ENCODE measurements around the gene ZNF483. TPM values are rescaled to one million over a fixed set of nuclear protein-coding genes. Genes with fewer than 3 reads are reported as not detected.

The ZNF483 gene
- total RNA-seq, 2 donors from 2014 or later = 20.9 to 21.0 TPM

DNA sequence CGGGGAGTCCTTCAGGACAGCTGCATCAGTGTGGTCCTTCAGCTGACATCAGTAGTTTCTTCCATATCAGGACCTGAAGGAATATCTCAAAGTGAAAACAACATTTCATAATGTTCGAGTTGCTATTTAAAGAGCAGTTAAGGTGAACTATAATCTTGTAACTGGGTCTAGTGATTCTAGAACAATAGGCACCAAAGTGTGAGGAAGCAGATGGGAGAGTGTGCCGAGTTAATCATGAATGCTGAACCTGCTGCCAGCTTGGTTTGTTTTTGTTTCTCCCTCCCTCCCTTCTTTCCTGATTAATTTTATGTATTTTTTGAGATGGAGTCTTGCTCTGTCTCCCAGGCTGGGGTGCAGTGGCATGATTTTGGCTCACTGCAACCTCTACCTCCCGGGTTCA, 78.1 kb downstream of the ZNF483 start:
- Mint-ChIP-seq H3K27me3 (ENCODE audit: insufficient read depth) (no peaks in the 10 kb centered on the region), H3K4me3 (no peak overlapping the region), H3K27ac (peak overlapping the region; percentile 78), H3K9me3 (peaks cover 14% of the 10 kb centered on the region), H3K36me3 (ENCODE audit: low read depth) (no peaks in the 10 kb centered on the region), H3K4me1 (peaks cover 38% of the 10 kb centered on the region)
- DNase-seq = no peak
- peaks cover 7% of the 10 kb centered on the region for H3K4me1 ChIP-seq (ENCODE audit: control insufficient read depth, insufficient read depth, low read length)
- 91 to 96% methylated on average over 3 to 4 of the region's 4 CpGs for WGBS, 2 experiments (ENCODE audit: insufficient coverage in 1 of 2, insufficient read length in 1 of 2)
- H3K36me3 ChIP-seq (ENCODE audit: control insufficient read depth, insufficient read depth, low read length) = no peaks in the 10 kb centered on the region
- peak overlapping the region; percentile 43 for H3K9ac ChIP-seq (ENCODE audit: extremely low read depth, low read length, poor library complexity, severe bottlenecking)
- no peaks in the 10 kb centered on the region for H3K9me3 ChIP-seq (ENCODE audit: control insufficient read depth, low read length)
- no peaks in the 10 kb centered on the region for H3K27me3 ChIP-seq (ENCODE audit: control insufficient read depth, insufficient read depth, low read length, poor library complexity, severe bottlenecking)
- TF ChIP-seq CTCF (conservative IDR thresholded peaks at IDR 0.05) = no peak
- H3K4me3 ChIP-seq (ENCODE audit: low read length) = peak overlapping the region; percentile 71
- no peak overlapping the region for H3K27ac ChIP-seq (ENCODE audit: low read depth, low read length)

DNA sequence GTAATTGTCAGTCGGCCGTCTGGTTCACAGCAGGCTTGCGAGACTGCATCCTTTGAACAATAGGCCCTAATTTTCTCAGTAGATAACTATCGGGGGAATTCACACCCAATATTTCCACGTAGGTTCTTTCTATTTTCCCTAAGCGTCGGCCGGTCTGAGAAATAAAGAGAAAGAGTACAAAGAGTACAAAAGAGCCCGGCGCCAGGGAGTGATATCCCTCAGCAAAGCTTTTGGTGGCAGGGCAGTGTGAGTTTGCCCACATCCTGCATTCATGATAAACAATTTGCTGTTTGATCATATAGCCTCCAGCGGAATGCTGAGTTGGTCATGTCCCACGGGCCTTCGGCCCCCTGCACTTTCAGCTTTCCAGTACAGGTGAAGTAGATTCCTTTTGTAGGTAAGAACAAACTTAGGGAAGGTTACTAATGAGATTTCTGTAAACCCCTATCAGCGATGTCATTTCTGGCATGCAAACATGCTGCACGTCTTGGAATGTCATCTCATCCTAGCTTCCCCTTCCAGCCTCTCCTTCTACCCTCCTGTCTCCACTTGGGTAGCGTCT, 79.2 kb downstream of the ZNF483 start:
- peaks cover 38% of the 10 kb centered on the region for H3K4me1 Mint-ChIP-seq
- peak overlapping the region; percentile 74 for H3K27ac Mint-ChIP-seq
- Histone ChIP-seq H3K9me3 (ENCODE audit: control insufficient read depth, low read length) (no peaks in the 10 kb centered on the region), H3K36me3 (ENCODE audit: control insufficient read depth, insufficient read depth, low read length) (no peaks in the 10 kb centered on the region), H3K27ac (ENCODE audit: low read depth, low read length) (peak overlapping the region; percentile 71), H3K27me3 (ENCODE audit: control insufficient read depth, insufficient read depth, low read length, poor library complexity, severe bottlenecking) (no peaks in the 10 kb centered on the region), H3K4me3 (ENCODE audit: low read length) (peak overlapping the region; percentile 71), H3K4me1 (ENCODE audit: control insufficient read depth, insufficient read depth, low read length) (peaks cover 7% of the 10 kb centered on the region), H3K9ac (ENCODE audit: extremely low read depth, low read length, poor library complexity, severe bottlenecking) (peak overlapping the region; percentile 53)
- H3K27me3 Mint-ChIP-seq (ENCODE audit: insufficient read depth) = no peaks in the 10 kb centered on the region
- peaks cover 14% of the 10 kb centered on the region for H3K9me3 Mint-ChIP-seq
- TF ChIP-seq CTCF (conservative IDR thresholded peaks at IDR 0.05) = no peak
- peak; percentile 65 for DNase-seq
- H3K4me3 Mint-ChIP-seq = no peak overlapping the region
- 65 to 67% methylated on average over 11 to 16 of the region's 16 CpGs for WGBS, 2 experiments (ENCODE audit: insufficient coverage in 1 of 2, insufficient read length in 1 of 2)
- no peaks in the 10 kb centered on the region for H3K36me3 Mint-ChIP-seq (ENCODE audit: low read depth)

DNA sequence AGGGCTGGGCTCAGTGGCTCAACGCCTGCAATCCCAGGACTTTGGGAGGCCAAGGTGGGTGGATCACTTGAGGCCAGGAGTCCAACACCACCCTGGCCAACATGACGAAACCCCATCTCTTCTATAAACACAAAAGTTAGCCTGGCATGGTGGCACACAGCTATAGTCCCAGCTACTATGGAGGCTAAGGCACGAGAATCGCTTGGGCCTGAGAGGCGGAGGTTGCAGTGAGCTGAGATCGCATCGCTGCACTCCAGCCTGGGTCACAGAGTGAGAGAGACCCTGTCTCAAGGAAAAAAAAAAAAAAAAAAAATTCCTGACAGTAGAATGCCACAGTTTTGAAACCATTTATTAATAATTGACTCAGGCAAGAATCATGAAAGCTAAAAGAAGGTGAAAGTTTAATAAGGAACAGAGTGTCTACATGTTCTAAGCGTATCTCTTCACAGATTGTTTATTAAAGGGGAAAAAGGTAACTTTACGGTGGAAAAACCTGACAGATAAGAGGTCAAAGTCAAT, 80.1 kb downstream of the ZNF483 start:
- Histone ChIP-seq H3K4me1 (ENCODE audit: control insufficient read depth, insufficient read depth, low read length) (peaks cover 7% of the 10 kb centered on the region), H3K4me3 (ENCODE audit: low read length) (peak overlapping the region; percentile 27), H3K9me3 (ENCODE audit: control insufficient read depth, low read length) (no peaks in the 10 kb centered on the region), H3K36me3 (ENCODE audit: control insufficient read depth, insufficient read depth, low read length) (no peaks in the 10 kb centered on the region), H3K27ac (ENCODE audit: low read depth, low read length) (no peak overlapping the region), H3K27me3 (ENCODE audit: control insufficient read depth, insufficient read depth, low read length, poor library complexity, severe bottlenecking) (no peaks in the 10 kb centered on the region), H3K9ac (ENCODE audit: extremely low read depth, low read length, poor library complexity, severe bottlenecking) (no peak overlapping the region)
- Mint-ChIP-seq H3K4me3 (no peak overlapping the region), H3K36me3 (ENCODE audit: low read depth) (no peaks in the 10 kb centered on the region), H3K9me3 (peaks cover 14% of the 10 kb centered on the region), H3K27me3 (ENCODE audit: insufficient read depth) (peaks cover 2% of the 10 kb centered on the region), H3K4me1 (peaks cover 38% of the 10 kb centered on the region), H3K27ac (peak overlapping the region; percentile 50)
- no peak for TF ChIP-seq CTCF (conservative IDR thresholded peaks at IDR 0.05)
- no peak for DNase-seq
- WGBS, 2 experiments (ENCODE audit: insufficient coverage in 1 of 2, insufficient read length in 1 of 2) = 88 to 94% methylated on average over 5 to 9 of the region's 9 CpGs
